Keratinocyte (primary cell): Measurements from ENCODE around the gene ATP2A3. TPM values are rescaled to one million over a fixed set of nuclear protein-coding genes. Genes with fewer than 3 reads are reported as not detected.
"Not testable (repeated sequence)": the region's sequence is repeated elsewhere in the genome, so short reads cannot be mapped to it uniquely, and the experiment has no call there.

Source experiments
- DNase-seq: peaks from one replicate; pipeline ENCODE4 v3.0.0-alpha.2; 2011; ENCODE audit warnings: low read depth, missing footprints, low spot score
- FAIRE-seq: peaks from 2 replicates; lab custom pipeline; 2011; peaks lifted over from hg19 to GRCh38; lab: Jason Lieb, UNC
- H2AFZ ChIP-seq: 2 replicates; pipeline ENCODE4 v1.6.0; 2012; ENCODE audit warnings: low read length, control low read depth, inconsistent platforms; ENCODE audit not compliant: control insufficient read depth
- H3K27ac ChIP-seq: 2 replicates; pipeline ENCODE4 v1.5.1; 2011; ENCODE audit warnings: low read length; ENCODE audit not compliant: control insufficient read depth, insufficient read depth
- H3K27me3 ChIP-seq: 3 replicates; pipeline ENCODE4 v1.6.0; 2011; ENCODE audit warnings: low read length; ENCODE audit not compliant: control insufficient read depth, insufficient read depth; ENCODE audit errors: extremely low read depth
- H3K36me3 ChIP-seq, 2 experiments: 2 replicates in 1 of 2; 3 replicates in 1 of 2; pipeline ENCODE4 v1.5.1; 2011; ENCODE audit warnings: low read length in 2 of 2, mild to moderate bottlenecking in 1 of 2; ENCODE audit not compliant: control insufficient read depth in 2 of 2, insufficient read depth in 2 of 2; ENCODE audit errors: extremely low read depth in 1 of 2
- H3K4me1 ChIP-seq: 3 replicates; pipeline ENCODE4 v1.5.1; 2011; ENCODE audit warnings: low read length; ENCODE audit not compliant: control insufficient read depth, insufficient read depth; ENCODE audit errors: extremely low read depth
- H3K4me2 ChIP-seq: 3 replicates; pipeline ENCODE4 v1.6.0; 2011; ENCODE audit warnings: low read depth, low read length; ENCODE audit not compliant: control insufficient read depth, insufficient read depth; ENCODE audit errors: extremely low read depth
- H3K4me3 ChIP-seq, 3 experiments: fragments of 200-600 bp in 1 of 3; sonication (generic) in 1 of 3; 2 replicates in 2 of 3; 3 replicates in 1 of 3; pipeline ENCODE4 v1.5.1; 2011 to 2016; ENCODE audit warnings: low read length in 3 of 3, mild to moderate bottlenecking in 3 of 3, control low read depth in 2 of 3, inconsistent platforms in 1 of 3, low read depth in 1 of 3, mixed read lengths in 1 of 3, mixed run types in 1 of 3, moderate library complexity in 1 of 3; ENCODE audit not compliant: control insufficient read depth in 2 of 3, insufficient read depth in 2 of 3; ENCODE audit errors: extremely low read depth in 1 of 3
- H3K79me2 ChIP-seq: 2 replicates; pipeline ENCODE4 v1.6.0; 2012; ENCODE audit warnings: low read length; ENCODE audit not compliant: control insufficient read depth, insufficient read depth
- H3K9ac ChIP-seq: 3 replicates; pipeline ENCODE4 v1.6.0; 2011; ENCODE audit warnings: low read length; ENCODE audit not compliant: control insufficient read depth, insufficient read depth; ENCODE audit errors: extremely low read depth
- H3K9me1 ChIP-seq: 3 replicates; pipeline ENCODE4 v1.6.0; 2011; ENCODE audit warnings: low read length; ENCODE audit not compliant: control insufficient read depth, insufficient read depth; ENCODE audit errors: extremely low read depth
- H3K9me3 ChIP-seq: 2 replicates; pipeline ENCODE4 v1.5.1; 2012; ENCODE audit warnings: low read depth, low read length; ENCODE audit not compliant: control insufficient read depth
- H4K20me1 ChIP-seq: 3 replicates; pipeline ENCODE4 v1.6.0; 2011; ENCODE audit warnings: low read length; ENCODE audit not compliant: control insufficient read depth, insufficient read depth; ENCODE audit errors: extremely low read depth
- EZH2 ChIP-seq: IDR thresholded peaks from one replicate; pipeline ENCODE4 v1.6.1; 2012; ENCODE audit warnings: inconsistent platforms, mild to moderate bottlenecking, low read length, moderate library complexity
- dilution Hi-C: fragments of 300-500 bp; cut with MboI; formaldehyde crosslinking; loops from one replicate; pipeline ENCODE4 v1.7.0; 2020; ENCODE audit warnings: low sequenced_read_pairs; ENCODE audit not compliant: extremely low pct_ligation_motif_present
- polyA plus RNA-seq, 5 experiments: library from polyadenylated mRNA; depleted of rRNA in 3 of 5; stranded (reverse) in 3 of 5; stranded (forward) in 1 of 5; unstranded in 1 of 5; fragments of >200 nt; gene quantifications; 1 replicate in 1 of 5; 2 replicates in 3 of 5; 3 replicates in 1 of 5; pipeline versions ENCODE4 v1.2.1 to v1.2.3, GENCODE V29; 2011 to 2012; ENCODE audit warnings: missing spikeins in 2 of 5, low read depth in 1 of 5, low replicate concordance in 1 of 5
- TF ChIP-seq, protein P1 (sequence below), 3 experiments: IDR thresholded peaks in 1 of 3; conservative IDR thresholded peaks in 1 of 3; optimal IDR thresholded peaks in 1 of 3; 2 replicates in 2 of 3; 3 replicates in 1 of 3; pipeline versions ENCODE3 to v1.5.1; 2011; ENCODE audit warnings: low read length in 3 of 3, mild to moderate bottlenecking in 3 of 3, moderate library complexity in 2 of 3, control low read depth in 1 of 3, inconsistent platforms in 1 of 3; ENCODE audit not compliant: insufficient read depth in 2 of 3; ENCODE audit errors: extremely low read depth in 1 of 3

The ATP2A3 gene
- polyA plus RNA-seq, 1 donor (not counting 4 experiments of a cell fraction or from before 2014, with no cell fraction given) = 0.13 TPM

DNA sequence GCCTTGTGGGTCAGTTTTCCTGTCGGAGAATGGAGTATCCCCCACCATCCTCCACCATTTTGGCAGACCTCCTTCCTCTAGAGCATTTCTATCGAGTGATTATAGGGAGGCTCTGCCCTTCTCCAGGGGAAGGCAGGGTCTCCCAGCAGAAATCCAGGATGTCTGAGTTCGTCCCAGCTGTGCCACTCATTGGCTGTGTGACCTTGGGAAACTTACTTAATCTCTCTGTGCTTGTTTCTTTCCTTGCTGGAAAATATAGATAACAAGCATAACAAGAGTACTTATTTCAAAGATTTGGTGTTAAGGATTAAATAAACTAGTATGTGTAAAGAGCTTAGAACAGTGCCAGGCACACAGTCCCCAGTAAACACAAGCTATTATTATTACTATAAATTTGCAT lies 14.8 kb downstream of the ATP2A3 start:
- no peaks in the 10 kb centered on the region for H3K36me3 ChIP-seq
- no peak overlapping the region for H3K4me3 ChIP-seq
- H3K27me3 ChIP-seq = no peaks in the 10 kb centered on the region
- no peak overlapping the region for H2AFZ ChIP-seq
- dilution Hi-C loops = no loop called here
- H4K20me1 ChIP-seq = no peaks in the 10 kb centered on the region
- no peaks in the 10 kb centered on the region for H3K9me3 ChIP-seq
- H3K4me2 ChIP-seq = no peak overlapping the region
- no peak for DNase-seq
- TF ChIP-seq, protein P1, sequence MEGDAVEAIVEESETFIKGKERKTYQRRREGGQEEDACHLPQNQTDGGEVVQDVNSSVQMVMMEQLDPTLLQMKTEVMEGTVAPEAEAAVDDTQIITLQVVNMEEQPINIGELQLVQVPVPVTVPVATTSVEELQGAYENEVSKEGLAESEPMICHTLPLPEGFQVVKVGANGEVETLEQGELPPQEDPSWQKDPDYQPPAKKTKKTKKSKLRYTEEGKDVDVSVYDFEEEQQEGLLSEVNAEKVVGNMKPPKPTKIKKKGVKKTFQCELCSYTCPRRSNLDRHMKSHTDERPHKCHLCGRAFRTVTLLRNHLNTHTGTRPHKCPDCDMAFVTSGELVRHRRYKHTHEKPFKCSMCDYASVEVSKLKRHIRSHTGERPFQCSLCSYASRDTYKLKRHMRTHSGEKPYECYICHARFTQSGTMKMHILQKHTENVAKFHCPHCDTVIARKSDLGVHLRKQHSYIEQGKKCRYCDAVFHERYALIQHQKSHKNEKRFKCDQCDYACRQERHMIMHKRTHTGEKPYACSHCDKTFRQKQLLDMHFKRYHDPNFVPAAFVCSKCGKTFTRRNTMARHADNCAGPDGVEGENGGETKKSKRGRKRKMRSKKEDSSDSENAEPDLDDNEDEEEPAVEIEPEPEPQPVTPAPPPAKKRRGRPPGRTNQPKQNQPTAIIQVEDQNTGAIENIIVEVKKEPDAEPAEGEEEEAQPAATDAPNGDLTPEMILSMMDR (optimal IDR thresholded peaks at IDR 0.05 in 1 of 3, IDR thresholded peaks at IDR 0.05 in 1 of 3, conservative IDR thresholded peaks at IDR 0.05 in 1 of 3; ENCODE audit: extremely low read depth in 1 of 3, insufficient read depth in 2 of 3, low read length in 3 of 3) = no peak
- TF ChIP-seq EZH2 = no peak
- H3K79me2 ChIP-seq = no peaks in the 10 kb centered on the region
- H3K4me1 ChIP-seq = no peaks in the 10 kb centered on the region
- no peaks in the 10 kb centered on the region for H3K9me1 ChIP-seq
- H3K9ac ChIP-seq = no peak overlapping the region
- no peak overlapping the region for H3K27ac ChIP-seq
- FAIRE-seq = no peak

DNA sequence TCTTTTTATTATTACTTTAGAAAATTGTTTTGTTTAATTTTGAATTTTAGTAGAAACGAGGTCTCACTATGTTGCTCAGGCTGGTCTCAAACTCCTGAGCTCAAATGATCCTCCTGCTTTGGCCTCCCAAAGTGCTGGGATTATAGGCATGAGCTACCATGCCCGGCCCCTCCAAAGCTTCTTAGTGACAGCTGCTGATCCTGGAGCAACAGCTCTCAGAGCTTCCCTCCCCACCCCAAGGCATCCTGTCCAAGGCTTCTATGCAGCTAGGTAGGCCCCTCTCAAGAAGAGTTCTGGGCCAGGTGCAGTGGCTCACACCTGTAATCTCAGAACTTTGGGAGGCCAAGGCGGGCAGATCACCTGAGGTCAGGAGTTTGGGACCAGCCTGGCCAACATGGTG lies 15.7 kb downstream of the ATP2A3 start:
- H3K4me3 ChIP-seq, H3K36me3 ChIP-seq, H4K20me1 ChIP-seq, H3K9me1 ChIP-seq, FAIRE-seq, H3K79me2 ChIP-seq, dilution Hi-C loops, H3K27ac ChIP-seq, H3K9ac ChIP-seq, H3K4me1 ChIP-seq, DNase-seq, H2AFZ ChIP-seq, H3K4me2 ChIP-seq, H3K27me3 ChIP-seq, H3K9me3 ChIP-seq: not testable (repeated sequence)

DNA sequence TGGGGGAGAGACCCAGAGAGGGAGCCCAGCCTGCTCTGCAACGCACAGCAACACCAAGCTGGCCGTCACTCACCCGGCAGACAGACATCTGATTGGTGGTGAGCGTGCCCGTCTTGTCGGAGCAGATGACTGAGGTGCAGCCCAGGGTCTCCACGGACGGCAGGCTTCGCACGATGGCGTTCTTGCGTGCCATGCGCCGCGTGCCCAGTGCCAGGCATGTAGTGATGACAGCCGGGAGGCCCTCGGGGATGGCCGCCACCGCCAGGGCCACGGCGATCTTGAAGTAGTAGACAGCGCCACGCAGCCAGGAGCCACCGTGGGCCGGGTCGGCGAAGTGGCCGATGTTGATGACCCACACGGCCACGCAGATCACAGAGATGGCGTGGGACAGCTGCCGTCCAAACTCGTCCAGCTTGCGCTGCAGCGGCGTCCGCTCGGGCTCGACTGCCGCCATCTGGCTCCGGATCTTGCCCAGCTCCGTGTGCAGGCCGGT lies 16.9 kb downstream of the ATP2A3 start:
- H3K4me3 ChIP-seq = no peak overlapping the region
- no peaks in the 10 kb centered on the region for H3K27me3 ChIP-seq
- dilution Hi-C loops = no loop called here
- H3K4me1 ChIP-seq = no peaks in the 10 kb centered on the region
- H3K9me3 ChIP-seq = no peaks in the 10 kb centered on the region
- H3K36me3 ChIP-seq = no peaks in the 10 kb centered on the region
- H3K9me1 ChIP-seq = no peaks in the 10 kb centered on the region
- no peak overlapping the region for H2AFZ ChIP-seq
- H3K79me2 ChIP-seq = no peaks in the 10 kb centered on the region
- TF ChIP-seq, protein P1 (optimal IDR thresholded peaks at IDR 0.05 in 1 of 3, IDR thresholded peaks at IDR 0.05 in 1 of 3, conservative IDR thresholded peaks at IDR 0.05 in 1 of 3; ENCODE audit: extremely low read depth in 1 of 3, insufficient read depth in 2 of 3, low read length in 3 of 3) = no peak
- TF ChIP-seq EZH2 = no peak
- FAIRE-seq = no peak
- H4K20me1 ChIP-seq = no peaks in the 10 kb centered on the region
- no peak overlapping the region for H3K4me2 ChIP-seq
- no peak overlapping the region for H3K27ac ChIP-seq
- no peak overlapping the region for H3K9ac ChIP-seq
- no peak for DNase-seq
